CD14-positive monocyte (primary cell): ENCODE results near the gene TAF1C. TPM values are rescaled to one million over a fixed set of nuclear protein-coding genes. Genes with fewer than 3 reads are reported as not detected.
A peak's percentile ranks its signal among the peaks of the same experiment; 100 is the strongest.

Experiments used
- DNase-seq, 3 donors: peaks; one replicate each; pipeline ENCODE4 v3.0.0-alpha.2; 2011 to 2022
- H2AFZ ChIP-seq: 2 replicates; pipeline ENCODE4 v1.6.0; 2012; ENCODE audit warnings: mild to moderate bottlenecking, low read depth, low read length, inconsistent platforms; ENCODE audit not compliant: insufficient read depth, poor library complexity, severe bottlenecking
- H3K27ac ChIP-seq, 2 donors: 1 replicate in 1 of 2; 2 replicates in 1 of 2; pipeline ENCODE4 v1.5.1; 2012 to 2013; ENCODE audit warnings: low read length in 2 of 2, control low read depth in 1 of 2, inconsistent platforms in 1 of 2, low read depth in 1 of 2, mild to moderate bottlenecking in 1 of 2
- H3K27me3 ChIP-seq, 2 donors: one replicate each; pipeline versions ENCODE4 v1.6.0 to v1.6.1; 2011 to 2013; ENCODE audit warnings: low read length in 2 of 2; ENCODE audit not compliant: control insufficient read depth in 2 of 2, insufficient read depth in 2 of 2
- H3K36me3 ChIP-seq, 2 donors: replicated peaks in 1 of 2; 1 replicate in 1 of 2; 2 replicates in 1 of 2; pipeline versions ENCODE4 v1.5.1 to v1.6.1; 2012 to 2013; ENCODE audit warnings: low read length in 2 of 2, control low read depth in 1 of 2, inconsistent platforms in 1 of 2, mild to moderate bottlenecking in 1 of 2; ENCODE audit not compliant: insufficient read depth in 2 of 2, control insufficient read depth in 1 of 2
- H3K4me1 ChIP-seq, 2 donors: 1 replicate in 1 of 2; 2 replicates in 1 of 2; pipeline versions ENCODE4 v1.5.1 to v1.6.1; 2012 to 2013; ENCODE audit warnings: low read length in 2 of 2, control low read depth in 1 of 2, inconsistent platforms in 1 of 2, mild to moderate bottlenecking in 1 of 2, moderate library complexity in 1 of 2; ENCODE audit not compliant: insufficient read depth in 2 of 2, control insufficient read depth in 1 of 2
- H3K4me2 ChIP-seq: replicated peaks from 2 replicates; pipeline ENCODE3; 2012; ENCODE audit warnings: low read length, moderate library complexity, mild to moderate bottlenecking; ENCODE audit not compliant: poor library complexity, severe bottlenecking; ENCODE audit errors: extremely low read depth
- H3K4me3 ChIP-seq, 3 experiments: fragments of 200-600 bp in 1 of 3; sonication (generic) in 1 of 3; replicated peaks in 1 of 3; 1 replicate in 2 of 3; 2 replicates in 1 of 3; pipeline ENCODE4 v1.5.1; 2011 to 2013; ENCODE audit warnings: low read length in 3 of 3, mild to moderate bottlenecking in 3 of 3, control low read depth in 2 of 3, low read depth in 2 of 3, inconsistent platforms in 1 of 3, moderate library complexity in 1 of 3
- H3K79me2 ChIP-seq: 2 replicates; pipeline ENCODE4 v1.6.0; 2012; ENCODE audit warnings: mild to moderate bottlenecking, control low read depth, inconsistent platforms, low read length, moderate library complexity; ENCODE audit not compliant: insufficient read depth
- H3K9ac ChIP-seq: 2 replicates; pipeline ENCODE4 v1.6.0; 2017; ENCODE audit warnings: low read length, mild to moderate bottlenecking; ENCODE audit not compliant: insufficient read depth, poor library complexity, severe bottlenecking
- H3K9me3 ChIP-seq, 2 donors: replicated peaks in 1 of 2; 1 replicate in 1 of 2; 2 replicates in 1 of 2; pipeline versions ENCODE4 v1.5.1 to v1.6.1; 2012 to 2013; ENCODE audit warnings: low read length in 2 of 2, control low read depth in 1 of 2; ENCODE audit not compliant: control insufficient read depth in 1 of 2, insufficient read depth in 1 of 2
- H4K20me1 ChIP-seq: 2 replicates; pipeline ENCODE4 v1.6.0; 2012; ENCODE audit warnings: mild to moderate bottlenecking, low read length, control low read depth, moderate library complexity; ENCODE audit not compliant: insufficient read depth
- H3K27ac Mint-ChIP-seq, 7 donors: one replicate each; pipeline ENCODE4 v1.8.0; 2020; ENCODE audit warnings: mild to moderate bottlenecking in 7 of 7, mixed read lengths in 7 of 7, moderate library complexity in 6 of 7, inconsistent platforms in 2 of 7
- H3K27me3 Mint-ChIP-seq, 3 donors: one replicate each; pipeline ENCODE4 v1.8.0; 2021 to 2022; ENCODE audit warnings: low read depth in 3 of 3, mild to moderate bottlenecking in 3 of 3, mixed read lengths in 3 of 3, moderate library complexity in 3 of 3, inconsistent platforms in 1 of 3
- H3K36me3 Mint-ChIP-seq, 2 donors: one replicate each; pipeline ENCODE4 v1.8.0; 2020; ENCODE audit warnings: mixed read lengths in 2 of 2, inconsistent platforms in 1 of 2, mild to moderate bottlenecking in 1 of 2
- H3K4me1 Mint-ChIP-seq: one replicate; pipeline ENCODE4 v1.8.0; 2020; ENCODE audit warnings: mild to moderate bottlenecking, mixed read lengths
- H3K4me3 Mint-ChIP-seq, 2 donors: one replicate each; pipeline ENCODE4 v1.8.0; 2020; ENCODE audit warnings: mild to moderate bottlenecking in 2 of 2, mixed read lengths in 2 of 2, moderate library complexity in 1 of 2
- H3K9me3 Mint-ChIP-seq, 7 donors: one replicate each; pipeline ENCODE4 v1.8.0; 2020 to 2022; ENCODE audit warnings: mixed read lengths in 7 of 7, mild to moderate bottlenecking in 6 of 7, moderate library complexity in 6 of 7, inconsistent platforms in 2 of 7
- WGBS: methylation state at CpG from one replicate; pipeline ENCODE4 v1.1.5; 2013; ENCODE audit warnings: missing lambda C conversion rate; ENCODE audit not compliant: insufficient coverage; 5-methylcytosine and 5-hydroxymethylcytosine counted together
- intact Hi-C, 2 donors: fragments of 100-400 bp; cut with micrococcal nuclease; formaldehyde crosslinking; loops; one replicate each; pipeline versions ENCODE4 v1.15.0 to v1.15.1; 2023
- polyA plus RNA-seq, 3 donors: library from polyadenylated mRNA; depleted of rRNA in 1 of 3; unstranded in 2 of 3; stranded (reverse) in 1 of 3; fragments of 300-500 nt in 2 of 3; fragments of >200 nt in 1 of 3; fragmentation: Illumina TruSeq in 2 of 3; gene quantifications; 1 replicate in 2 of 3; 2 replicates in 1 of 3; pipeline ENCODE4 v1.2.3, GENCODE V29; 2012 to 2021
- TF ChIP-seq, protein P1 (sequence below): fragments of 200-600 bp; IDR thresholded peaks from one replicate; pipeline ENCODE4 v1.8.0; 2022; ENCODE audit warnings: antibody characterized with exemption, mild to moderate bottlenecking

TAF1C gene
- polyA plus RNA-seq, 3 donors = 4.0 to 126 (median 4.5) TPM

DNA sequence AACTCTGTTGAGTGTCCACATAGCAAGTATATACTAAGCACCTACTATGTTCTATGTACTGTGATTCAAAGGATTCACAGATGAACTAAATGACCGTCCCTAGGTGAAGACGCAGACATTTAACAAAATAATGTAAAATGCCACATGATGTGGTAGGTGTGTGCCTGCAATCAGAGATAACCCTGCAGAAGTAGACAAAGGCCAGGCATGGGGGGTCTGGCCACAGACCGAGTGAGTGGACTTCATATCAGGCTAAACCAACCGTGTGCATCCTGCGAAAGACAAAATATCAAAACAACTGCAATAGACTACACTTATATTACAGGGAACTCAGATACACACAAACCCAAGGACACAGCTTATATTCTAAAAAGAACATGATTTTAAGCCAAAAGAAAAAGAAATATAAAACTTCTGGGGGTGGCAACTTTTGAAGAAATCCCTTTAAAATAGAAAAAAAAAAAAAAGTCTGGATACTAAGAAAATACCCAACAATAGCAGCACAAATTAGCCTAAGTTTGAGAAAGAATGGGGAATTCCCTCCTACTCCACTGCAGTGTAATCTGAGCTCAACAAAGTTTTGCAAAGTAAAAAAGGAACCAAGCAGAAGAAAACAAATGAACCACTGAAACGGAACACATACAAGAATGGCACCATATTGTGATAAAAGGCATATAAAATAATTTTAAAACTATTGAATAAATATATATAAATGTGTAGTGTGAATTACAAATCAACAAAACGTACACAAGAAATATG is 54.2 kb downstream of the TAF1C start:
- H3K4me1 Mint-ChIP-seq = peaks cover 2% of the 10 kb centered on the region
- Histone ChIP-seq H3K9ac (no peak overlapping the region), H3K27ac (no peak overlapping the region), H3K4me3 (no peak overlapping the region), H3K4me1 (no peaks in the 10 kb centered on the region), H3K36me3 (peaks cover 14 to 37% of the 10 kb centered on the region in 2 donors), H3K4me2 (no peak overlapping the region), H2AFZ (no peak overlapping the region), H3K27me3 (no peaks in the 10 kb centered on the region), H4K20me1 (peaks cover 5% of the 10 kb centered on the region), H3K9me3 (no peaks in the 10 kb centered on the region), H3K79me2 (peaks cover 13% of the 10 kb centered on the region)
- TF ChIP-seq, protein P1, sequence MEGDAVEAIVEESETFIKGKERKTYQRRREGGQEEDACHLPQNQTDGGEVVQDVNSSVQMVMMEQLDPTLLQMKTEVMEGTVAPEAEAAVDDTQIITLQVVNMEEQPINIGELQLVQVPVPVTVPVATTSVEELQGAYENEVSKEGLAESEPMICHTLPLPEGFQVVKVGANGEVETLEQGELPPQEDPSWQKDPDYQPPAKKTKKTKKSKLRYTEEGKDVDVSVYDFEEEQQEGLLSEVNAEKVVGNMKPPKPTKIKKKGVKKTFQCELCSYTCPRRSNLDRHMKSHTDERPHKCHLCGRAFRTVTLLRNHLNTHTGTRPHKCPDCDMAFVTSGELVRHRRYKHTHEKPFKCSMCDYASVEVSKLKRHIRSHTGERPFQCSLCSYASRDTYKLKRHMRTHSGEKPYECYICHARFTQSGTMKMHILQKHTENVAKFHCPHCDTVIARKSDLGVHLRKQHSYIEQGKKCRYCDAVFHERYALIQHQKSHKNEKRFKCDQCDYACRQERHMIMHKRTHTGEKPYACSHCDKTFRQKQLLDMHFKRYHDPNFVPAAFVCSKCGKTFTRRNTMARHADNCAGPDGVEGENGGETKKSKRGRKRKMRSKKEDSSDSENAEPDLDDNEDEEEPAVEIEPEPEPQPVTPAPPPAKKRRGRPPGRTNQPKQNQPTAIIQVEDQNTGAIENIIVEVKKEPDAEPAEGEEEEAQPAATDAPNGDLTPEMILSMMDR = no peak
- intact Hi-C loops = loop anchor here (5.0 kb wide), 2 partner anchors 40 to 45 kb away; no protein-coding TSS in a partner anchor
- peaks cover 47 to 48% of the 10 kb centered on the region in 2 donors for H3K36me3 Mint-ChIP-seq
- peak overlapping the region in 1 of 7 donors; percentile 21 for H3K27ac Mint-ChIP-seq
- DNase-seq = no peak
- H3K27me3 Mint-ChIP-seq = no peaks in the 10 kb centered on the region
- no peak overlapping the region for H3K4me3 Mint-ChIP-seq
- no CpG with 5 or more reads among the region's 7 CpGs for WGBS
- no peaks in the 10 kb centered on the region for H3K9me3 Mint-ChIP-seq

DNA sequence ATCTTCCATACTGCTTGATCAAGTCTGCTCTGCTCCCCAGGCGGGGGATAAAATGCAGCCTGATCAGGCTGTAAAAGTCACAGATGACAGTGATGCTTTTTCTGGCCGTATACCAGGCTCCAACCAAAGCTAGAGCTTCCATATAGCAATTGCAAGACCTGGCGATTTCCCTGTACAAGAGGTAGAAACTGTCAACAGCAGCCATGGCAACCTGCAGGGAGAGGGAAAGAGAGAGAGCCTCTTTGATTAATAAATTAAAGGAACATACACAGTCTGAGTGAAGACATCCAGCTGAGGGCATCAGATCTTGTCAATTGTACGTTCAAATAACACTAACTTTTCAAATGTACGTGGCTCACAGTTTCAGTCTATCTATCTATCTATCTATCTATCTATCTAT is 55.7 kb downstream of the TAF1C start:
- Histone ChIP-seq H4K20me1 (peaks cover 1% of the 10 kb centered on the region), H3K4me2 (no peak overlapping the region), H3K27me3 (no peaks in the 10 kb centered on the region), H3K9ac (no peak overlapping the region), H3K36me3 (peaks cover 17 to 44% of the 10 kb centered on the region in 2 donors), H3K4me3 (no peak overlapping the region), H3K9me3 (no peaks in the 10 kb centered on the region), H3K4me1 (no peaks in the 10 kb centered on the region), H2AFZ (no peak overlapping the region), H3K27ac (no peak overlapping the region), H3K79me2 (no peaks in the 10 kb centered on the region)
- Mint-ChIP-seq H3K27me3 (no peaks in the 10 kb centered on the region), H3K4me3 (no peak overlapping the region), H3K9me3 (no peaks in the 10 kb centered on the region), H3K27ac (no peak overlapping the region), H3K4me1 (peaks cover 2% of the 10 kb centered on the region), H3K36me3 (peaks cover 48 to 57% of the 10 kb centered on the region in 2 donors)
- WGBS = 100% methylated on average over 3 of the region's 5 CpGs
- TF ChIP-seq, protein P1 = no peak
- DNase-seq = no peak
- intact Hi-C loops = loop anchor here (5.0 kb wide), 2 partner anchors 41 to 44 kb away; no protein-coding TSS in a partner anchor

Other genes with a start within 250 kb of the TAF1C start
- 1 to 10 TPM; 1.8 to 4.0 (median 2.0) TPM for gene OSGIN1, start 233.8 kb downstream of the TAF1C start, polyA plus RNA-seq
- gene NECAB2, start 218.8 kb downstream of the TAF1C start, polyA plus RNA-seq = 1 to 10 TPM in 1 of 3 donors, under 1 TPM in 2; 0.33 to 1.4 (median 0.52) TPM
- gene SLC38A8, start 144.3 kb downstream of the TAF1C start, polyA plus RNA-seq = not detected
- gene MBTPS1, start 70.1 kb downstream of the TAF1C start, polyA plus RNA-seq = 10 to 100 TPM; 26.4 to 73.8 (median 28.0) TPM
- 10 to 100 TPM in 1 of 3 donors, 1 to 10 TPM in 2; 7.3 to 13.3 (median 8.0) TPM for gene HSDL1, start 41.9 kb downstream of the TAF1C start, polyA plus RNA-seq
- gene DNAAF1, start 41.7 kb downstream of the TAF1C start, polyA plus RNA-seq = 10 to 100 TPM in 1 of 3 donors, under 1 TPM in 1, not detected in 1; 0.23 to 14.6 TPM
- gene ADAD2, start 4.1 kb upstream of the TAF1C start, polyA plus RNA-seq = not detected
- not detected for gene KCNG4, start 53.0 kb upstream of the TAF1C start, polyA plus RNA-seq
- gene WFDC1, start 107.8 kb upstream of the TAF1C start, polyA plus RNA-seq = not detected
- gene ATP2C2, start 181.5 kb upstream of the TAF1C start, polyA plus RNA-seq = under 1 TPM in 1 of 3 donors, not detected in 2; 0.05 TPM